H7 (cell line): ENCODE data around the gene CERS5. TPM values are rescaled to one million over a fixed set of nuclear protein-coding genes. Genes with fewer than 3 reads are reported as not detected.

ENCODE experiments used
- DNase-seq: peaks from one replicate; pipeline ENCODE4 v3.0.0; 2012
- H3K27me3 ChIP-seq: 2 replicates; pipeline ENCODE4 v1.6.0; 2011; ENCODE audit warnings: mild to moderate bottlenecking, low read length; ENCODE audit not compliant: control insufficient read depth, insufficient read depth
- H3K36me3 ChIP-seq: replicated peaks from 2 replicates; pipeline ENCODE4 v1.5.1; 2011; ENCODE audit warnings: low read length; ENCODE audit not compliant: control insufficient read depth, insufficient read depth
- H3K4me3 ChIP-seq: 2 replicates; pipeline ENCODE4 v1.5.1; 2011; ENCODE audit warnings: low read depth, mild to moderate bottlenecking, control low read depth, low read length, moderate library complexity; ENCODE audit not compliant: insufficient read depth
- total RNA-seq: library from RNA; depleted of rRNA; stranded (reverse); fragments of >200 nt; shearing (Covaris generic); gene quantifications from 2 replicates; pipeline ENCODE4 v1.2.3, GENCODE V29; 2014

The CERS5 gene
- total RNA-seq, 1 experiment from 2014 or later, result 24.6 TPM

DNA sequence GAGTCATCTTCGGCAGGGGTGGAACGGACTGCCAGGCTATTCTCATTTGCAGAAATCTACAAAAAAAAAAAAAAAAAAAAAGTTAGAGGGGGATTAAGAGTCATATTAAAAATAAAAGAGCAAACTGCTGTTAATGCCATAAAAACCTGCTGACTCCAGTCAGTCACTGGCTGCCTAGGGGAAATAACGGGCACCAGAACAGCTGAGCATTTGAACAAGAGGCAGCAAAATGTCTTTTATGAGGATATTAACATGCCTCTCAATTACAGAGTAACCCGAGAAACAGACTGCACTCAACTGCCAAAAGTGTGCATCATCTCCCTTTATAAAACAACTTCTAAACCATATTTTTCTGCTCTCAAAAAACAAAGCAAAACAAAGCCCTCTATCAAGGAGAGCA lies 28.7 kb upstream of the CERS5 start:
- DNase-seq, result no peak
- Histone ChIP-seq H3K27me3 (no peaks in the 10 kb centered on the region), H3K36me3 (peaks cover 14% of the 10 kb centered on the region), H3K4me3 (no peak overlapping the region)

DNA sequence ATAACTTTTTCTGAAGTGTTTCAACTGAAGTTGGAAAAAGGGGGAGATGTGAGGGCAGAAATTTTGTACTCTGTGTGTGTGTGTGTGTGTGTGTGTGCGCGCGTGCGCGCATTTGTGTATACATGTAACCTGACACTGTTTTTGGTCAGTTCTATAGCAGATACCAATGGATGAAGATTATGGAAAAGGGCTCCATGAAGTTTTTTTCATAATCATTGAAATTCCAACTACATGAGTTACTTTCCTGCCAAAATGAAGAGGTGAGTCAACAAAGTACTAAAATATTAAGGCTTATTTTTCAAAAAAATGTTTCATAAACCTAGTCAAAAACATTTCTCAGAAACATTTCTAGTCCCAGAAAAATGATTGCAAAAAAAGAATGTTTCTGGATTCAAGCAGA lies 25.7 kb upstream of the CERS5 start:
- Histone ChIP-seq H3K27me3 (no peaks in the 10 kb centered on the region), H3K4me3 (no peak overlapping the region), H3K36me3 (peaks cover 6% of the 10 kb centered on the region)
- no peak for DNase-seq

DNA sequence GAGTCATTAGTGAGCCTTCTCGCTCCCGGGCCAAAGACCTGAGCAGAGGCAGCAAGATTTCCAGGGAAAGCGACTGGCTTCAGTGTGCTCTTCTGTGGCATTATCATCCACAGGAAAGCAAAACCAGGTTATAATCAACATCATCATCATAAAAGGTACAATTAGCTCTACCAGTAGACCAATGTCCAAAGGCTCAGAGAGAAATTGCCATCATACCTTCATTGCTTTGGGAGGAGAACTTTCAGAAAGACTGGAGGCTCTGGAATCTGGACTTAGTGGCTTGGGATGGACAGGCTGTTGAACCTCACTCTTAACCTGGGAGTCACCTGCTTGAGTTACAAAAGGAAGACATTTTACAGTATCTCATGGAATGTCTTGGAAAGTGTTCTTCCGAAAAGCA lies 25.1 kb upstream of the CERS5 start:
- Histone ChIP-seq H3K4me3 (no peak overlapping the region), H3K36me3 (peaks cover 6% of the 10 kb centered on the region)
- no peak for DNase-seq

DNA sequence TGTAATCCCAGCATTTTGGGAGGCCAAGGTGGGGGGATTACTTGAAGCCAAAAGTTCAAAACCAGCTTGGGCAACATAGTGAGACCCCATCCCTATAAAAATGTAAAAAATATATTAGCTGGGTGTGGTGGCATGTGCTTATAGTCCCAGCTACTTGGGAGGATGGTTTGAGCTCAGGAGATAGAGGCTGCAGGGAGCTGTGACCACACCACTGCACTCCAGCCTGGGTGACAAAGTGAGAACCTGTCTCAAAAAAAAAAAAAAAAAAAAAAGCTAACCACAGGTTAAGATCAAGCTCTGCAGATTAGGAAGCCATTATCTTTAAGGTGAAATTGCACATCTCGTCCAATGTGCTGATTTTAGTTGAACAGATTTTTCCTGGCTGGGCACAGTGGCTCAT lies 23.7 kb upstream of the CERS5 start:
- no peak overlapping the region for H3K4me3 ChIP-seq
- DNase-seq, result no peak
- H3K27me3 ChIP-seq, result no peaks in the 10 kb centered on the region
- H3K36me3 ChIP-seq, result peaks cover 6% of the 10 kb centered on the region

More for the DNA sequence above, 25.1 kb upstream of the CERS5 start:
- no peaks in the 10 kb centered on the region for H3K27me3 ChIP-seq

DNA sequence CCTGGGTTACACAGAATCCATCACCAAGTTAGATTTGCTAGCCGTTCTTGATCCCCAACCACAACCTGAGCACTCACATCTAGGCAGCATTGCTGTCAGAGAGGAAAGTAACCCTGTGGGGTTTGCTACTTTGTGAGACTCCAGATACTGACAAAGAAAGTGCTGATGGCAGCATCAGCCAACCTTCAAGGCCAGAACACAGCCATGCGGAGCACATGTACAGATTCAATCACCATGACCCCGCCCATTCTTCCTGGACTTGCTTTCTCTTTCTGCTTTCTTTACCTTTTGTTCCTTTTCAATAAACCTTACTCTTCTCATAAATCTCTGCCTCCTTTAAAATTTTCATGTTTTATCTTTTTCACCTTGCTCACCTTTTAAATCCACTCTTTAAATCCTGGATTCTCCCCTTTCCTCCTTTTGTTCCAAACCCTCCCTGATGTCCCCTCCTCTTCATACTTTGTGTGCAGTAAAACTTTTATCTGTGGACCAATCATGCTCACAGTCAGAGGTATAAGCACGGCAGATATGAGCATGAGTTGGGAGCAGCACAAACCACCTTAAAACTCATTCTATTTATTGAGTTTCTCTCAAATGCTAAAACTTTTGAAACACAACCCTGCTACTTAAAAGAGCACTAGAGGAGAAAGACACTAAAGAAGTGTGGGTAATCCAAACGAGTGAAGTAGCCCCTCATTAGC lies 21.9 kb upstream of the CERS5 start:
- Histone ChIP-seq H3K4me3 (no peak overlapping the region), H3K36me3 (peaks cover 5% of the 10 kb centered on the region), H3K27me3 (no peaks in the 10 kb centered on the region)
- DNase-seq, result no peak

DNA sequence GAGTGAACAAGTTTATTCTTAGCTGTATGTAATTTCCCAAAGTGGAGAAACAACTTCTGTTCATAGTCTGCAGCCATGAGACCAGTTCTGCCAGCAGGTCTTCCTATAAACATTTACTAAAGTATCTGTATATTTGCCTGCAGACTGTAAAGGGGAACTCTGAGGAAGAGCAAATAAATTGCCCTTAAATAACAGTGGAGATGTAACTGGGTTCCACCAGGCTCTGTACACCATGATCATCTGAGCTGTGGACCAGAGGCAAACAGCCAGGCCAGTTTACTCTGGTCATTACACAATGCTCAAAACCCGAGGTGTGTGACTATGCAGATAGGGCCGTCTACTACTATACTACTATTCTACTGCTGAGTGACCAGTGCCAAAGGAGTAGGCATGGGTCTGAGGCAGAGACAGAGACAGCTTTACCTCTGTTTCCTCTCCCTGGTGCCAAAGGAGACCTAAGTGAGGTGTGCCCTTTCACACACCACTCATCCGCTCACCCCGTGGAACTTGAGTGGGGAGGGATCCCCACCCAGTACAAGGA lies 21.1 kb upstream of the CERS5 start:
- Histone ChIP-seq H3K36me3 (peaks cover 5% of the 10 kb centered on the region), H3K4me3 (no peak overlapping the region), H3K27me3 (no peaks in the 10 kb centered on the region)
- DNase-seq, result no peak

DNA sequence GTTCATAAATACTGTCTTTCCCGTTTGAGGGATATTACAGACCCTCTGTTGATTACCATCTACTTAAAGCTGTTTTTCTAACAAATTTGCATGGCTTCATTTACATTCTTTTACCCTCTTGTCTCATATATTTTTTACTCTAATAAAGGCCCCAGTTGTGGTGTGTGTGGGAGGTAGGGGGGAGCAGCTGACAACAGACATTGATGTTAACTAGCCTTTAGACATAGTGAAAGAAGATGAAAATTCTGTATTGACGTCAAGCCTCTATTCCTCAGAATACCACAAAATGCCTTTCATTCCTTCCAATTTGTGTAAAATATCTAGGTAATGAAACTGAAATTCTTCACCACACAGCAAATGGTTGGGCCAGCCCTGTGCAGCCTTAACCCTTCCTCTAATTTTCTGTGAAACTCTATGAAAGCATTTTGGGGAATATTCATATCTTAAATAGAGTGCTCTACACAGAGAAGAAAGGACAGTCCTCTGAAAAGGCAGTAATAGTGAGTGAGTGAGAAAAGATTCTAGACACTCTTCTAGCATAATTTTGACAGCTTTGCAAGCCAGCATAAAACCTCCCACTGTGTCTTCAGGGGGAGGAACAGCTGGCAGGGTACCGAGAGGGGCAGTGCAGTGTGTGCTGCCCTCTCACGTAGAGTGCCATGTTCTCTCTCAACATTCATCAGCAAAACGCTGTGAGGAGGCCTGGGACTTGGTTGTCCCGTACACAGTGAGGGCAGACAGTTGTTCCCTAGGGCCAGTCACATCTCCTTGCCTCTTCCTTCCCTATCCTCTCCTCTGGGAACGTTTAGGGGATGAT lies 20.1 kb upstream of the CERS5 start:
- Histone ChIP-seq H3K27me3 (no peaks in the 10 kb centered on the region), H3K36me3 (peaks cover 5% of the 10 kb centered on the region), H3K4me3 (no peak overlapping the region)
- no peak for DNase-seq

GRCh38 chr12:50186681-50187080 lies 19.5 kb upstream of the CERS5 start:
- no peak overlapping the region for H3K4me3 ChIP-seq
- peaks cover 6% of the 10 kb centered on the region for H3K36me3 ChIP-seq
- DNase-seq, result no peak
- no peaks in the 10 kb centered on the region for H3K27me3 ChIP-seq

GRCh38 chr12:50185970-50186663 lies 18.9 kb upstream of the CERS5 start:
- DNase-seq, result no peak
- H3K36me3 ChIP-seq, result peaks cover 5% of the 10 kb centered on the region

DNA sequence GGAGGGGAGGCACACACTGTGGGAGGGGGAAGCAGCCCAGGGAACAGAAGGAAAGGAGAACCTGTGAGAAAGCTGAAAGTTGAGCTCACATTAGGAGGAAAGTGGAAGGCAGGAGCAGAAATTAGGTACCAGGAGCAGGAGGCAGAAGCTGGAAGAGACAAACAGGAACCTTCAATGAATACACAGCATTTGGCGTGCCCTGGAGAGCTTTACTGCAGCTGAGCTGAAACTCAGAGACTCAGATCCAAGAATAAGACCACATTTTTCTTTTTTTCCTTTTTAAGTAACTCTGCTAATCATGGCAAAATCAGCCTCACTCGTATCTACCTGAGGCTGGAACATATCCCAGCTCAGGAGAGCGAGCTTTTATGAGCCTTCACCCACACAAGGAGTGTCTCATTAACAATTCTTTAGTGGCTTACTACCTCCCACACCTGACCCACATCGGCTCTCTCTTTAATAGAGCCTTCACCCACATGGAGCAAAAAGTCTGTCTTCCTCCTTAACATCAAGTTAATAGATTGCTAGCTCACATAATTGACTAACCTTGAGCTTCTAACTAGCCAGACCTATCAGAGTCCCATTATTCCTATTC lies 18.2 kb upstream of the CERS5 start:
- no peak overlapping the region for H3K4me3 ChIP-seq
- no peaks in the 10 kb centered on the region for H3K27me3 ChIP-seq
- no peak for DNase-seq
- H3K36me3 ChIP-seq, result peaks cover 5% of the 10 kb centered on the region

More at GRCh38 chr12:50185970-50186663, 18.9 kb upstream of the CERS5 start:
- Histone ChIP-seq H3K4me3 (no peak overlapping the region), H3K27me3 (no peaks in the 10 kb centered on the region)

GRCh38 chr12:50184261-50184660 lies 17.1 kb upstream of the CERS5 start:
- no peak for DNase-seq

GRCh38 chr12:50182461-50182860 lies 15.3 kb upstream of the CERS5 start:
- H3K36me3 ChIP-seq, result peaks cover 11% of the 10 kb centered on the region
- no peaks in the 10 kb centered on the region for H3K27me3 ChIP-seq
- no peak overlapping the region for H3K4me3 ChIP-seq
- no peak for DNase-seq

More at GRCh38 chr12:50184261-50184660, 17.1 kb upstream of the CERS5 start:
- peaks cover 5% of the 10 kb centered on the region for H3K36me3 ChIP-seq
- no peaks in the 10 kb centered on the region for H3K27me3 ChIP-seq
- no peak overlapping the region for H3K4me3 ChIP-seq

DNA sequence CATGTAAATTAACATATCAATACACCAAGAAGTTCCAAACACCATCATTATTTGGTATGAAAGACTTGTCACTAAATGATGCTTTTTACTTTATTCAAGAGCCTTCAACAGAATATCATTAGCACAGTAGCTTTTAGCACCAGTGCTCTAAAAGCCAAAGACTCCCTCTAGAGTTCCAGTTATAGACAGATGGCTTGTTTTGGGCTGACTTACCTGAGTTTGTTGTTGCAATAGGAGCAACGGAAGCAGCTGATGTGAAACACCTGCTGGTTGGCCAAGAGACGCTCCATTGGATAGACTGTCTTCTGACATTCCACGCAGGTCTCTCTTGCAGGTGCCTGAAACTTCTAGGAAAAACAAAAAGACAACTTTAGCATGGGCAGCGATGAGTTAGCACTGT lies 14.5 kb upstream of the CERS5 start:
- Histone ChIP-seq H3K36me3 (peaks cover 16% of the 10 kb centered on the region), H3K27me3 (no peaks in the 10 kb centered on the region), H3K4me3 (no peak overlapping the region)
- DNase-seq, result no peak

DNA sequence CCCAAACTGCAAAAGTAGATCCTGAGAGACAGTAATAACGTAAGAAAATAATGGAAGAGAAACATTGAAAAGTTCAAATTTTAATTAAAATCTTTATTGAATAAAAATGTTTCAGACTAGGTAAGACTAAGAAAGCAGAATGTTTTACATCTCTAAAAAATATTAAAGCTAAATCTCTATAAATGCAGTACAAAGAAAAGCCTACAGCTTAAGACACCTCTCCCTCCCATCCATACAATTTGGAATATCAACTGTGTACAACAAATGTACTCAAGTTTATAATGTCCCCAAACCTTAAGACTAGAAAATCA lies 8.5 kb upstream of the CERS5 start:
- no peak for DNase-seq
- H3K27me3 ChIP-seq, result no peaks in the 10 kb centered on the region
- H3K4me3 ChIP-seq, result no peak overlapping the region
- peaks cover 11% of the 10 kb centered on the region for H3K36me3 ChIP-seq
